ENCODE data around the gene WTIP. TPM values are rescaled to one million over a fixed set of nuclear protein-coding genes. Genes with fewer than 3 reads are reported as not detected.
A peak's percentile ranks its signal among the peaks of the same experiment; 100 is the strongest.

The WTIP gene
- total and polyA plus RNA-seq, 4 donors: 52.0 to 89.3 (median 73.7) TPM

GRCh38 chr19:34555447-34555846, 73.9 kb downstream of the WTIP start:
- Histone ChIP-seq H3K27ac (ENCODE audit: low read depth in 1 of 2, low read length in 2 of 2) (no peak overlapping the region), H3K9me3 (ENCODE audit: control insufficient read depth, low read length) (no peaks in the 10 kb centered on the region), H3K4me1 (ENCODE audit: control insufficient read depth in 1 of 2, insufficient read depth in 2 of 2, low read length in 2 of 2) (no peaks in the 10 kb centered on the region), H3K27me3 (ENCODE audit: control insufficient read depth in 1 of 2, insufficient read depth in 2 of 2, low read length in 1 of 2) (peaks cover 0 to 2% of the 10 kb centered on the region in 2 donors), H3K36me3 (ENCODE audit: control insufficient read depth in 1 of 2, insufficient read depth in 2 of 2, low read length in 1 of 2) (no peaks in the 10 kb centered on the region), H3K4me3 (ENCODE audit: low read length in 2 of 2) (no peak overlapping the region)
- intact Hi-C loops (cut with DNase I): no loop called here
- 69 to 75% methylated on average over 6 of the region's 6 CpGs for WGBS, 2 donors
- ATAC-seq (ENCODE audit: low FRiP score) (no peak), DNase-seq (no peak)

GRCh38 chr19:34556488-34556887, 74.9 kb downstream of the WTIP start:
- DNase-seq (no peak), ATAC-seq (ENCODE audit: low FRiP score) (peak; percentile 60)
- Histone ChIP-seq H3K9me3 (ENCODE audit: control insufficient read depth, low read length) (no peaks in the 10 kb centered on the region), H3K4me3 (ENCODE audit: low read length in 2 of 2) (no peak overlapping the region), H3K4me1 (ENCODE audit: control insufficient read depth in 1 of 2, insufficient read depth in 2 of 2, low read length in 2 of 2) (no peaks in the 10 kb centered on the region), H3K36me3 (ENCODE audit: control insufficient read depth in 1 of 2, insufficient read depth in 2 of 2, low read length in 1 of 2) (no peaks in the 10 kb centered on the region), H3K27me3 (ENCODE audit: control insufficient read depth in 1 of 2, insufficient read depth in 2 of 2, low read length in 1 of 2) (peaks cover 0 to 2% of the 10 kb centered on the region in 2 donors), H3K27ac (ENCODE audit: low read depth in 1 of 2, low read length in 2 of 2) (no peak overlapping the region)
- intact Hi-C loops (cut with DNase I): no loop called here
- WGBS, 2 donors: 1 to 2% methylated on average over 3 of the region's 3 CpGs

- no peaks in the 10 kb centered on the region for H3K36me3 ChIP-seq (ENCODE audit: control insufficient read depth in 1 of 2, insufficient read depth in 2 of 2, low read length in 1 of 2)
- intact Hi-C loops (cut with DNase I): no loop called here
Observed at GRCh38 chr19:34559045-34559444, 77.5 kb downstream of the WTIP start.

DNA sequence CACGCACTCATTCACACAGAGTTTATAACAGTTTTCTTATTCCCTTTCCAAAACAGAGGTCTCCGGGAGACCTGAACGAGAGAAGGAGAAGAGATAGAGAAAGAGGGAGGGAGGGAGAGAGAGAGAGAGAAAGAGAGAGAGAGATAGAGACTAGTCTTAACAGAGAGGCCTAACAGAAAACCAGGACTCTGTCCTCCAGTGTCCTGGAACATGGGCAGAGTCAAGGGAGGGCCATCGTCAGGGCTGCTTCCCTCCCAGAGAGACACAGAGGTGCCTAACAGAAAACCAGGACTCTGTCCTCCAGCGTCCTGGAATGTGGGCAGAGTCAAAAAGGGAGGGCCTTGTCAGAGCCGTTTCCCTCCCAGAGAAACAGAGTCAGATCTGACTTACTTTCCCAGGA, 78.7 kb downstream of the WTIP start:
- intact Hi-C loops (cut with DNase I): no loop called here
- H3K36me3 ChIP-seq (ENCODE audit: control insufficient read depth in 1 of 2, insufficient read depth in 2 of 2, low read length in 1 of 2): no peaks in the 10 kb centered on the region
- ATAC-seq (ENCODE audit: low FRiP score) (no peak), DNase-seq (no peak)
- H3K9me3 ChIP-seq (ENCODE audit: control insufficient read depth, low read length): no peaks in the 10 kb centered on the region
- no peak overlapping the region for H3K4me3 ChIP-seq (ENCODE audit: low read length in 2 of 2)
- no peak overlapping the region for H3K27ac ChIP-seq (ENCODE audit: low read depth in 1 of 2, low read length in 2 of 2)
- 41 to 46% methylated on average over 6 of the region's 6 CpGs for WGBS, 2 donors
- peaks cover 0 to 2% of the 10 kb centered on the region in 2 donors for H3K27me3 ChIP-seq (ENCODE audit: control insufficient read depth in 1 of 2, insufficient read depth in 2 of 2, low read length in 1 of 2)
- H3K4me1 ChIP-seq (ENCODE audit: control insufficient read depth in 1 of 2, insufficient read depth in 2 of 2, low read length in 2 of 2): no peaks in the 10 kb centered on the region

More at GRCh38 chr19:34559045-34559444, 77.5 kb downstream of the WTIP start:
- Histone ChIP-seq H3K4me1 (ENCODE audit: control insufficient read depth in 1 of 2, insufficient read depth in 2 of 2, low read length in 2 of 2) (no peaks in the 10 kb centered on the region), H3K9me3 (ENCODE audit: control insufficient read depth, low read length) (no peaks in the 10 kb centered on the region), H3K27me3 (ENCODE audit: control insufficient read depth in 1 of 2, insufficient read depth in 2 of 2, low read length in 1 of 2) (peaks cover 0 to 2% of the 10 kb centered on the region in 2 donors), H3K27ac (ENCODE audit: low read depth in 1 of 2, low read length in 2 of 2) (no peak overlapping the region), H3K4me3 (ENCODE audit: low read length in 2 of 2) (no peak overlapping the region)
- no peak for ATAC-seq (ENCODE audit: low FRiP score)
- no peak for DNase-seq
- WGBS, 2 donors: 75 to 86% methylated on average over 12 of the region's 12 CpGs

Other genes with a start within 250 kb of the WTIP start
- 10 to 100 TPM; 49.0 to 73.2 TPM for gene GARRE1, start 227.2 kb upstream of the WTIP start, total RNA-seq
- 10 to 100 TPM in 1 of 2 donors, 1 to 10 TPM in 1; 3.0 to 11.3 TPM for gene GARRE1, start 227.2 kb upstream of the WTIP start, polyA plus RNA-seq
- 100 to 1,000 TPM; 131 to 197 TPM for gene GPI, start 116.6 kb upstream of the WTIP start, total RNA-seq
- gene GPI, start 116.6 kb upstream of the WTIP start, polyA plus RNA-seq: 100 to 1,000 TPM in 1 of 2 donors, 10 to 100 TPM in 1; 51.0 to 128 TPM
- gene PDCD2L, start 77.4 kb upstream of the WTIP start, total RNA-seq: 1 to 10 TPM; 5.6 to 6.0 TPM
- gene PDCD2L, start 77.4 kb upstream of the WTIP start, polyA plus RNA-seq: 10 to 100 TPM in 1 of 2 donors, 1 to 10 TPM in 1; 6.1 to 12.3 TPM
- gene UBA2, start 53.4 kb upstream of the WTIP start, total RNA-seq: 100 to 1,000 TPM in 1 of 2 donors, 10 to 100 TPM in 1; 87.3 to 152 TPM
- gene UBA2, start 53.4 kb upstream of the WTIP start, polyA plus RNA-seq: 100 to 1,000 TPM; 114 to 134 TPM
- gene SCGB2B2, start 195.4 kb downstream of the WTIP start, total RNA-seq: 1 to 10 TPM in 1 of 2 donors, under 1 TPM in 1; 0.75 to 2.2 TPM
- not detected for gene SCGB2B2, start 195.4 kb downstream of the WTIP start, polyA plus RNA-seq
- 10 to 100 TPM; 20.5 to 37.3 TPM for gene ZNF302, start 195.9 kb downstream of the WTIP start, total RNA-seq
- 10 to 100 TPM; 20.0 to 23.8 TPM for gene ZNF302, start 195.9 kb downstream of the WTIP start, polyA plus RNA-seq

Measured in aorta (tissue), 5 donors.